ENCODE results near the gene DST.

The DST gene

DNA sequence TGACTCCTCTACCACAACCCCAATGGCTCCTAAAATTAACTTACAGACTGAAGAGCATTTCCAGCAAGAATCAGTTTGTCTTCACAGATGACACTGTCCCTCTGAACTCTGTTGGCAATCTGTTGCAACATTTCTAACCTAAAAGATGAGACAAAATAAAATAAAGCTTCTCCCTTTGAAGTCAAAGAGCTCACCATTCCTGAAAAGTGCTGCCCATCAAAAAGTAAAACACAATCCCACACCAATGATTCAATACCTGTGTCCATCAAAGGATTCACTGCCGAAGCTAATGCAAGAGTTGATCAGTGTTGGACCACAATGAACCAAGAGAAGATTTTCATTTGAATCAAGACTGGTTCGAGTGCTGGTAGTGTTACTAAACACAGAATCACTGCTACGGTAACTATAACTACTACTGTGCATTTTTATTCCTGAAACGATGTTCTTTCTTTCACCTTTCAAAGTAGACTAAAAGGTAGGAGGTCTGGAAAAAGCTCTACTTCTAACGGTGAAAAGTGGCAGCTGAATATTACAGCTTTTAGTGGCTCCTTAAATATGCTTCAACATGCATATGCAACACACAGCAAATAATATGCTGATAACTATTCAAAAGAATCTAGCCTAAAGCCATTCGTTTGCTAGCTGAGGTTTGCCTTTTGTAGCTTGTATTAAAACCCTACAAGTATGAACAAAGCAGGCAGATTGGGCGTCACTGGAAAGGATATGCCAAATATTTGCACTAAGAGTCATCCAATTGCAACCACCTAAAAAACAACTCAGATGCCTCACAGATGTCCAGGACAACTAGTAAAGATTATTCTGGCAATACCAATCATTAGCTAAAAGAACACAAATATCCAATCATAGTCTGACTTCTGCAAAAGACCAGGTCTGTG lies at the start of gene DST:
DST (minus strand) TSS at position 524 of the 896 bp plus-strand sequence.
- DNase-seq (ENCODE audit: low read depth in 3 of 3): no peak

DNA sequence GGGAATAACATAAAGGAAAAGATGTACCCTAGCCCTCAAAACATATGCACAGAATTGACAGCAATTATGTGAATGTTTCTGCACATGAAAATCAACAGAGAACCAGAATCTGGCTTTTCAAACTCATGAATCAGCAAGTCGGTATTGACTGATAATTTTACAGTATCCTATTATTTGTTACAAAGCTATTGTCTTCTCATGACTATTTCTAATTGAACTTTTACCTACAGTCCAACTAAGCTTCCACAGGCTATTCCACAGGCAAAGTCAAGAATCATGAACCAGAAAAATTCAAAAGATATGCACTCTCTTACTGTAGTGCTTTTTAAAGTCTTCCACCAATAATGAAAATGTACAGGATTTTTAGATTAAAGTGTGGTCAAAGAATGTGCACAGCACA lies 49.1 kb upstream of the DST start:
- no peak for DNase-seq (ENCODE audit: low read depth in 3 of 3)

DNA sequence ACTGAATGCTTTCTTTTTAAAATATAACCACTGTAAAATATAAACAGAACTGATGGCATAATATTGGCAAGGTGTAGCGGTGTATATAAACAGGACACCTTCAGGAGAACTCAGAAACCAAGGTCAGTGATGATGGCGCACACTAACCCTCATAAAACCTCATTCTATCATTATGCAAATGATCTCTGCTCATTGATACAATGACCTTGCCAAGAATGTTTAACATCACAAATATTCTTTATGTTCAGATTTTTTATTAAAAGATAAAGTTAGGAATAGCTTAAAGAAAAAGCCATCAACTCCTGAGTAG lies 48.6 kb upstream of the DST start:
- DNase-seq (ENCODE audit: low read depth in 3 of 3): no peak

DNA sequence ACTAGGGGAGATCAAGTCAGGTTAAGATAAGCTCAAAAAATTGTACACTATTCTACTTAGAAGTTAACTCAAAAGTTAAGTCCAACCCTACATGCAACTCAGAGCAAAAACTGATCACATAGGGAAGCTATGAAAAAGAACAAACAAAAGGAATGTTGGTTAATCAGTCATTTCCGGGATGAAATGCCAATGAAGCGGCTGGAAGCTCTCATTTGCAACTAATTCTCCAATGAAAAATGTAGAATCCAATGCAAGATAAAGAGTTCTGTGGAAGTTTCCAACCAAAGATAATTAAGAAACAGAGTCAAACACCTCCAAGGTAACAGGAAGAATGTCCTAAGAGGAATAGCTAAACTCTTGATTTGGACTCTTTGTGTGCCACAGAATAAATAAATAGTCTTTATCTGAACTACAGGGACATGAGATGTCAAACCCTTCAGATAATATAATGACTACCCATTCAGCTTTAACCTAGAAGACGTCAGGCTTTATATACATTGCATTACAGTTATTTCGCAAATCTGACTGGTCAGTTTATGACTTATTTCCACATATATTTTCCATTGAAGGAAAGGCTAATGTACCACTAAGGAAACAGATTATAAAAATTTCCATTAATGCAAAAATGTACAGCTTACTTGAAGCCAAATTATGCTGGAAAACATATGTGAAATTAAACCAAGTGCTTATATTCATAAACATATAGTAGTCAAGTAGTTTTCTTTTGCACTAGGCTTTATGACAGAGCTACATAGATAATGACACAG lies 48.0 kb upstream of the DST start:
- no peak for DNase-seq (ENCODE audit: low read depth in 3 of 3)

DNA sequence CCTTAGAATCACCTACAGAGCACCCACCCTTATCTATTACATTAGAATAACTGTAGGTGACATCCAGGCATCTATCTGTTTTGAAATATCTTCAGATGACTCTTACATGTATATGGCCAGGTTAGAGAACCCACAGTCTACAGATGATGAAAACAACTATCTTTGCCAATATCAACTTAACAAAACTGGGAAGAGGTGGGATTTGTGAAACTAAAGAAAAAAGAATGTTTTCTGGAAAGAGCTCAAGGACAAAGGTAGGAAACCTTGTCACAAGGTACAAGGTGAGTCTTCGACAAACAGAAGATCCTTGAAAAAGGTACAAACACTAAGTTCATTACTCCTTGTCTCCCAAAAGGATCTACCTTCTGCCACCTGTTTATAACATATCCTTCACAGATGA lies 47.0 kb upstream of the DST start:
- no peak for DNase-seq (ENCODE audit: low read depth in 3 of 3)

DNA sequence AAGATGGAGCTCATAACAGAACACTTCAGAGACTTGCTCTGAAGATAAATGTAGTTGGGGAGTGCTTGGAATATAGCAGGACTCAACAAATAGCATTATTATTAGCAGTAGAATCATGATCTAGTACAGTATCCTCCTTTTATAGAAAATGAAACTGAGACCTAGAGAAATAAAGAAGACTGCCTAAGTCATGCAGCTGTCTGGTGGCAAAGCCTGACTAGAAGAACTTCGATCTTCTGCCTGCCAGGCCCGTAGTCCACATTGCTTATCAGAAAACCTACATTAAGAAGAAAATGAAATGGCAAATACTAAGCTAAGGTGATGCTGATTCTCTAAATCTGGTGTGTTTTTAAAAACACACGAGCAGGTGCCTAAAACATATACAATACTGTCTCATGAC lies 46.4 kb upstream of the DST start:
- DNase-seq (ENCODE audit: low read depth in 3 of 3): no peak

DNA sequence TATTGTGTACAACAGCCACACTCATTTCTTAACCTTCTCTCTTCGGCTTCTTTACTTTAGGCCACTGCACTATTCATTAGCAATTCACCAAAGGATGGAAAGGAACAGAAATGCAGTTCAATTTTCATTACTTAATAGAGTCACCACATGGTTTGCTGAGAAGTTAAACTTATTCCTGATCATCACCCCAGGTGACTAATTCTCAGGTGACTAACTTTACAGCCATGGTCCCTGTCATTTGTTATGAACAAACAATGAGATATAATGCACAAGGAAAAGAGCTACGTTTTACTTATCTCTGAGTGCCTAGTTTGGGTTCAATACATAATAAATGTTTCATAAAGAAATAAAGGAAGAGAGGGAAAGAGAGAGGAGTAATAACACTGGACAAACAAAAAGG lies 45.8 kb upstream of the DST start:
- DNase-seq (ENCODE audit: low read depth in 3 of 3): no peak

DNA sequence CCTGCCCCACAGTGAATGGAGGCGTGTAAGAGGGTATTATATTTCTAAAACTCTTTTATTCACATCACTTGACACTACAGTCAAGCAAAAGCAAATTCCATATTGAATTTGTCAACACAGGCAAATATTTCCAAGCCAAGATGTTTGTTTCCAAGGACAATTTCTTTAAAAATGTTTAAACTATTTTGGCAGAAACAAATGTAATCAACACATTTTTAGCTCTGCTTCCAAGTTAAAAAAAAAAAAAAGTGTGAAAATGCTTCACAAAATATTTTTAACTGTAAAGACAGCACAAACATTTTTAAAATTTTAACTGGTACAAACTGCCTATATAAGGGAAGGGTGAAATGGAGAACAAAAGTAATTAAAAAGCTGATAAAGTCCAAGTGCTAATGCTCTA lies 44.9 kb upstream of the DST start:
- DNase-seq (ENCODE audit: low read depth in 3 of 3): no peak

DNA sequence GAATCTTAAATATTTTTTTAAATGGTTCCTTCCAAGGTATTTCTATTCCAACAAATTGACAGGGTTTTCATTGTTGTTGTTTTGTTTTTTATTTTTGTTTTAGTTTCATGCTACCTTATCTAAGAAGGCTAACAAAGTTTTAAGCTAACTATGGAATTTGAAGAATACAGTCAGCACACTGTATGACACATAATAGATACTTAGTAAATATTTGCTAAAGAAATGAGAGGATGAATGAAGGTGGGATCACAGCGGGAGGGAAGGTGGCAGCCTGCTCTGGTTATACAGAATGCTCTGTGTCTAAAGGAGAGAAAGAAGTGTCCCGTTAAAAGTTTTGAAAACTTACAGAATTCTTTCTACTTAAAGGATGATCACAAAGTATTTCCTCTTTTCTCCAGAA lies 43.7 kb upstream of the DST start:
- DNase-seq (ENCODE audit: low read depth in 3 of 3): no peak

DNA sequence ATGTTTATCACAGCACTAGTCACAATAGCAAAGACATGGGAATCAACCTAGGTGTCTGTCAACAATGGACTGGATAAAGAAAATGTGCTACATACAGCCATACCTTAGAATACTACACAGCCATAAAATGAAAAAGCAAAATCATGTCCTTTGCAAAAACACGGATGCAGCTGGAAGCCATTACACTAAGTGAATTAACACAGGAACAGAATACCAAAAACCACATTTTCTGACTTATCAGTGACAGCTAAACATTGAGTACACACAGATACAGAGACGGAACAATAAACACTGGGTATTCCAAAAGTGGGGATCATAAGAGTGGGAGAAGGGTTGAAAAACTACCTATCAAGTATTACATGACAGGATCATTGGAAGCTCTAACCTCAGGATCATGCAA lies 43.3 kb upstream of the DST start:
- no peak for DNase-seq (ENCODE audit: low read depth in 3 of 3)

DNA sequence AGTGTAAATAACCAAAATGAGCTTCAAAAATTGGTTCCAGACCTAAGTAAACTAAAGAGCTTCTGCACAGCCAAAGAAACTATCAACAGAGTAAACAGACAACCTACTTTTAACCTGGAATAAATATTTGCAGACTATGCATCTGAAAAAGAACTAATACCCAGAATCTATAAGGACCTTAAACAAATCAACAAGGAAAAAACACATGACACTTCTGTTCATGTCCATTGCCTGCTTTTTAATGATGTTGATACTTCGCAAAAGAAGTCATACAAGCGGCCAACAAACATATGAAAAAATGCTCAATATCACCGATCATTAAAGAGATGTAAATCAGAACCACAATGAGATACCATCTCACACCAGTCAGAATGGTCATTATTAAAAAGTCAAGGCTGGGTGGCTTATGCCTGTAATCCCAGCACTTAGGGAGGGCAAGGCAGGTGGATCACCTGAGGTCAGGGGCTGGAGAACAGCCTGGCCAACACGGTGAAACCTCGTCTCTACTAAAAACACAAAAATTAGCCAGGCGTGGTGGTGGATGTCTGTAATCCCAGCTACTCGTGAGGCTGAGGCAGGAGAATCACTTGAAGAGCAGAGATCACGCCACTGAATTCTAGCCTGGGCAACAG lies 42.5 kb upstream of the DST start:
- no peak for DNase-seq (ENCODE audit: low read depth in 3 of 3)

DNA sequence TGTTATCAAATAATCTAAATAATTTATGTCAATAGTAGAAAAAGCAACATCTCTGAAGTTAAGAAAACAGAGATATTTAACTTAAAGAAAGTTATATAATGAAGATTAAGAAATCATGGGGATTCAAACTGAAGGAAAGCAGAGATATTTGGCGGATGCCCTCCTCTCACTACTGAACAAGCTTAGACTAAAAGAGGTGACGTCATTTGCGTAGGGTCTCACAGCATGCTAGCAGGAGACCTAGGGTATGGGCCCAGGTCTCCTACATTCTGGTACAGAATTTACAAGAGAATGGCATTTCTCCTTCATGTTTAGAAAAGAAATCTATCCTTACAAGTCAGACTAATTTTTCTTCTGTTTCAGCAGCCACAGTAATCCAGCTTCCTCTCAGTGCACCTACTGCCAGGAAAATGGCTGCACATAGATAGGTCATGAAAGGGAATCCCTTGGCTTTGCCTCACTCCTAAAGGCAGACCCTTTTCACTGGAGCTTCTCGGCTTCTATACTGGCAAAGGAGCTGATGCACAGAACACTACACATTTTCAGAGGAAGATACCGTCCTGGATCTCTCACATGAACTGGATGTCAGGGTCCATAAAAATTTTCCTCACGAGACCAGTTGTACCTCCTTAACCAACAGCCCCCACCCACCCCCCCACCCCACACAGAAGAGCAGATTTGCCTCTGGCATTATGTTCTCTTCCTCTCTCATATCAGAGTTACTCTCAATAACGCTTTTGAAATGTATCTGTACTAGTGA lies 41.8 kb upstream of the DST start:
- DNase-seq (ENCODE audit: low read depth in 3 of 3): no peak

DNA sequence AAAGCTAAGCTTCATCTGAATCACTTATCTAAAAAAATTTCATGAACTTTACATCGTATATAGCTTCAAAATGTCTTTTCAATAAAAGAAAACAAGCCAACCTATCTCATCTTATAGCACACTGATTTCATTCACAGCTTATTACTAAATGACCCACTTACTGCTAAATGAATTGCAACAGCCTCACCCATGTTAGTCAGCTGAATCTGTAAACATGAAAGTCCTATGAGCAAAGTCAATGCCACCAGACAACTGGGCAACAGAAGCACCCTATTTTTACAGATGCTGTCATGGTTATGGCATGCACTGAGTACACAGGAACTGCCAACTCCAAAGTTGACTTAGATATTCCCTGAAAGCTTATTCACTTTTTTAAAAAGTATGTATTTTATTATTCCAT lies 41.2 kb upstream of the DST start:
- DNase-seq (ENCODE audit: low read depth in 3 of 3): no peak

DNA sequence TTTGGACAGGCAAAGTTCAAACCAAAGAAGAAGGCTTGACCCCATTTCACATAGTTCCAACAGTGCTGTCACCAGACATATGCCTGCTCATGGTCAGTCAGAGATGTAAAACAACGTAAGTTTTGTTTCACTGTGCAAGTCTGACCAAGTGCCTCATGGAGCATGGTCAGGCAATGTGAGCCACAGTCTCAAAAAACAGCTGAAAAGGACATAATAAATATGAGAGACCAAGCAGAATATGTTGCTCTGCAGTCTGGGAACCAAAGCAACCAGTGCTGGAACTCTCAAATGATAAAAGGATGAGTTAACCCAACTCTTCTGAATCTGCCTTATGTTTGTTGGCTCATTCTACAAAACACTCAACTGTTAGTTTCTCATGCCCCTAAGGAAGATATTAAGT lies 39.9 kb upstream of the DST start:
- no peak for DNase-seq (ENCODE audit: low read depth in 3 of 3)

DNA sequence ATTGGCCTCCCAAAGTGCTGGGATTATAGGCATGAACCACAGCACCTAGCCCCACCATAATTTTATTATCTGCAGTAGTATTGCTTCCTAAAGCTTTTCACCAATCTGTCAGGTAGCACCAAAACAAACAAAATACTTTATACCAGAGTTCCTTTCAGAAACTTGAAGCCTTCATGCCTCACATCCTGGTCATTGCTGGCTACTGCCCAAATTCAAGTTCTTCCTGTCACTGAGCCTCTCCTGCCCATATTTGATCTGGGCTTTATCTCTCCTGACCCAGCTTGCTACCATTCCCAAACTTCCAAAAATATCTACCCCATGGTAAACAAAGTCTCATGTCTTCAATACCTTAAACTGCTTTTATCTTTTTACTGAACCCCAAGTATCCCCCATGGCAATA lies 34.9 kb upstream of the DST start:
- DNase-seq (ENCODE audit: low read depth in 3 of 3): no peak

DNA sequence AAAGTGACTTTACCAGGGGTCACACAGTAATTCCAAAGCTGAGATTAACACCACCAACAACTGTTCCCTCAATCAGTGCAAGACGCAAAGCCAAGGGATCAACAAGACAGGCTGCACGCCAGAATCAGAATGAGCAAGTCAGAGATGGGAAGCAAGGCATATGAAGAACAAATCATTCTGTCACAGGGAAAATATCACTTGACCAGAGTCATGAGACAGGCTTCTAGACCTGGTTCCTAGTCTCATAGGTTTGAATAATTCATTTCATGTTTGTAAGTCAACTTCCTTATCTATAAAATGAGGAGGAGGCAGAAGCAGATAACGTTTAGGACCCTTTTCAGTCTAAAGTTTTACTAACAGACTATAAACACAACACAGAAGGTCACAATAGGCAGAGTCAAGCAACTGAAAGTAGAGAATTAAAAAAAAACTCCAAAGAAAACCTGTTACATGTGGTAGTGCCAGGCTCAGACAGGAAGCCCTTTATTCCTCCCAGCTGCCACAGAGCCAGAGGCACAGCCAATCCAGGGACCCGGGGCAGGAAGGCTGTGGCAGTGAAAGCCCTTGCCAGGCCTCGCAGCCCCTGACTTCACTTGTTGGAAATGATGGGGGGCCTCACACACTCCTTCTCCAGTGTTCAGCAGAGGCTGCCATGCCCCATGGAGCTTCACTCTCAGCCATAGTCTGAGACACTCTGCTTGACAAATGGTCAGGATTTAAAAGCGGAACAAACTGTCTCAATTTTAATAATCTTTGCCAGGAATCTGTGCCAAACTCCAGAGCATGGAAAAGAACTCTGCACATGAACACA lies 29.2 kb upstream of the DST start:
- no peak for DNase-seq (ENCODE audit: low read depth in 3 of 3)

DNA sequence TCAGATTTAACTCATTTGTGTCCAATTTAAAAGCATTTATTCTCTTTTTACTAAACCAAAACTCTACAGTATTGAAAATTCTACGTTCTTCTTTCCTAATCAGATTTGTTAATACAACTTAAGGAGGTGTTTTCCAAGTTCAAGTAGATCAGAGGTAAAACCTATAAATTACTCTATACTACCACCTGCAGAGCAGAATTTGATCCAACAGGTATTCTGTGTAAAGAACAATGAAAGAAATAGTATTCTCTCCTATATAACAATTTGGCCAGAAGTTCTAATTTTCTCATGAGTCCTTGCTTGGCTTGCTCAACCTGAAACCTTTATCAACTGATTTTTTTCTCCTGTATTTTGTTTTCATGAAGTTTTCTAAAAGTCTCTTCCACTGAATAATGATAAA lies 28.5 kb upstream of the DST start:
- no peak for DNase-seq (ENCODE audit: low read depth in 3 of 3)

DNA sequence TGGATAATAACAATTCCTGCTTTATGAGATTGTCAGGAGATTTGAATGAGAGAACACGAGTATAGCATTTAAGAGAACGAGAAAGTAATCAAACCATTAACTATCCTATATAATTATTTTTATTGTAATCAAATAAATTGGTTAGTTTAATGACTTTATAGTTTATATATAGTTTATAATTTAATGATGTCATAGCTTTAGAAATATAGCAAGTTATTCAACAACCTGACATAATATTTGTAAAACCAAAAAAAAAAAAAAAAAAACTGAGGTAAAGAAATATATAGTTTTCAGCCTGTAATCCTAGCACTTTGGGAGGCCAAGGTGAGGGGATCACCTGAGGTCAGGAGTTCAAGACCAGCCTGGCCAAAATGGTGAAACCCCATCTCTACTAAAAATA lies 26.4 kb upstream of the DST start:
- no peak for DNase-seq (ENCODE audit: low read depth in 3 of 3)

DNA sequence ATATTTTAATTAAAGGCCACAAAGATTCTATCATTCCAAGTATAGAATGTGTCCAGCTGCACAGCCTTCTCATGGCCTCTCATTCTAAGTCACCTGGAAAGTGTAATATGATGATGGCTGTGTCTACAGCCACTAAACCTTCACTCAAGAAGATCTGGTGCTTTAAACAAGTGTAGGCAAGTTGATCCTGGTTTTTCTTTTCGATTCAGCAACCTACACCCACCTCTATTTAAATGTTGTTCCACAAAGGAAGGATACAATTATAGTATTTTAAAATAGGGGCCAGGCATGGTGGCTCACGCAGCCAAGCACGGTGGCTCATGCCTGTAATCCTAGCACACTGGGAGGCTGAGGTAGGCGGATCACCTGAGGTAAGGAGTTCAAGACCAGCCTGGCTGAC lies 25.5 kb upstream of the DST start:
- no peak for DNase-seq (ENCODE audit: low read depth in 3 of 3)

DNA sequence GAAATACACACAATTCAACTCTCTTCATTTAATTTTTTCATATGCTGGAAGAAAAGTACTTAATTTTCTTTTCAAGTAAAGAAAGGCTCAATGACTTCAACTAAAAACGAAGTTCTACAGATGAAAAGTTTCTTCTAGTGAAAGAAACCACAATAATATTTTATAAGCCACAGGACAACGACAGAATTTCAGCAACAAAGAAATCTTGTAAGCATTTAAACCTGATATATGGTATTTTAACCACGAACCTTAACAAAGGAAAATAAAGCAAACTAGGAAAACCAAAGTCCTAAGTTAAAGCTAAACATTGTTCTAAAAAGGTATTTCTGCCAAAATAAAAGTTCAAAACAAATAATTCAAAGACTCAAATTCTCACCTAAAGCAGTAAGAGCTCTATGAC lies 24.6 kb upstream of the DST start:
- DNase-seq (ENCODE audit: low read depth in 3 of 3): no peak

DNA sequence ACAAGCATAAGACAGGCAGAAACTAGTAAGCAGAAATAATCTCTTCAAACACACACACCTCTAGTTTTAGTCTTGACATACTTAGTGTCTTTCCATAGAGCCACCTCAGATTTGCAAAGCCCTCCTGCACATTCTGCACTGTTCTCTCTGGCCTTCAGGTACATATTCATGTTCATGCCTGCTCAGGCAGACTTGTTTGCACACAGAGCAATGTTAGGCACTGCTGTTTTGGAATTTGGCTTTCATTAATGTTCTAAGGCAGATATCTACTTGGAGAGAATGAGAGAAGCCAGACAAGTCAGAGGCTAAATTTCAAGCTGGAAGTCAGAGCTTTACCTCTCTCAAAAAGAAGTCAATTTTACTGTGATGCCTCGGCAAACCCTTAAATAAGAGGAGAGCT lies 21.3 kb upstream of the DST start:
- DNase-seq (ENCODE audit: low read depth in 3 of 3): no peak
